Measurements from ENCODE around the gene SP140. TPM values are rescaled to one million over a fixed set of nuclear protein-coding genes. Genes with fewer than 3 reads are reported as not detected.
A peak's percentile ranks its signal among the peaks of the same experiment; 100 is the strongest.

SP140 gene
- total and polyA plus RNA-seq, 2 of the 13 experiments (the other 11 are each of a cell fraction or from before 2014, with no cell fraction given): 0.57 to 0.80 TPM

GRCh38 chr2:230299618-230300017 lies 74.1 kb downstream of the SP140 start:
- Histone ChIP-seq H3K79me2 (ENCODE audit: insufficient read depth, low read length) (no peaks in the 10 kb centered on the region), H3K27me3 (ENCODE audit: control insufficient read depth in 1 of 2, insufficient read depth in 2 of 2, low read length in 2 of 2) (no peaks in the 10 kb centered on the region; a peak in 1 of 5 replicates), H3K9ac (ENCODE audit: insufficient read depth, low read depth, low read length) (no peak overlapping the region), H2AFZ (ENCODE audit: low read length) (no peak overlapping the region), H4K20me1 (ENCODE audit: insufficient read depth, low read length) (no peaks in the 10 kb centered on the region), H3K4me2 (ENCODE audit: low read depth, low read length) (no peak overlapping the region), H3K36me3 (replicated peaks in 1 of 2; ENCODE audit: control insufficient read depth in 1 of 2, insufficient read depth in 2 of 2, low read length in 2 of 2) (no peaks in the 10 kb centered on the region), H3K4me3 (replicated peaks in 1 of 3; ENCODE audit: insufficient read depth in 1 of 3, low read depth in 2 of 3, low read length in 3 of 3) (no peak overlapping the region), H3K27ac (ENCODE audit: extremely low read length, insufficient read depth, low read length) (no peak overlapping the region), H3K9me3 (ENCODE audit: low read length) (no peaks in the 10 kb centered on the region), H3K4me1 (ENCODE audit: insufficient read depth, low read length) (no peaks in the 10 kb centered on the region)
- 11% methylated on average over 2 of the region's 2 CpGs for WGBS (ENCODE audit: low lambda C conversion rate)
- ATAC-seq (no peak), DNase-seq (ENCODE audit: low spot score) (no peak), FAIRE-seq (no peak)
- ChIA-PET CTCF (ENCODE audit: low intra/inter-chr PET ratio, low total read pairs) (no interaction called here), POLR2A (no interaction called here)
- in situ Hi-C loops (cut with HindIII; ENCODE audit: extremely low pct_ligation_motif_present, low pct_unique_long_range_greater_than_20kb): no loop called here
- intact Hi-C loops (cut with micrococcal nuclease; ENCODE audit: unreplicated experiment): no loop called here
- no TSS peak for BruUV-seq (replicated peaks)
- TF ChIP-seq GTF3A (CRISPR knock-in tag; conservative IDR thresholded peaks at IDR 0.05) (no peak), HIVEP1 (CRISPR knock-in tag; IDR thresholded peaks at IDR 0.05) (no peak)

GRCh38 chr2:230305416-230306275 lies 80.1 kb downstream of the SP140 start:
- Histone ChIP-seq H3K36me3 (replicated peaks in 1 of 2; ENCODE audit: control insufficient read depth in 1 of 2, insufficient read depth in 2 of 2, low read length in 2 of 2) (no peaks in the 10 kb centered on the region), H3K9ac (ENCODE audit: insufficient read depth, low read depth, low read length) (no peak overlapping the region), H3K27ac (ENCODE audit: extremely low read length, insufficient read depth, low read length) (no peak overlapping the region), H4K20me1 (ENCODE audit: insufficient read depth, low read length) (no peaks in the 10 kb centered on the region), H3K79me2 (ENCODE audit: insufficient read depth, low read length) (no peaks in the 10 kb centered on the region), H3K27me3 (ENCODE audit: control insufficient read depth in 1 of 2, insufficient read depth in 2 of 2, low read length in 2 of 2) (peaks cover 1 to 39% of the 10 kb centered on the region in 2 experiments; a peak in 4 of 5 replicates), H2AFZ (ENCODE audit: low read length) (no peak overlapping the region), H3K4me3 (replicated peaks in 1 of 3; ENCODE audit: insufficient read depth in 1 of 3, low read depth in 2 of 3, low read length in 3 of 3) (peak overlapping the region in 2 of 3 experiments; percentile 31 to 60; a peak in 4 of 6 replicates), H3K4me2 (ENCODE audit: low read depth, low read length) (peak overlapping the region; percentile 56), H3K4me1 (ENCODE audit: insufficient read depth, low read length) (no peaks in the 10 kb centered on the region), H3K9me3 (ENCODE audit: low read length) (no peaks in the 10 kb centered on the region)
- WGBS (ENCODE audit: low lambda C conversion rate): 19% methylated on average over 18 of the region's 23 CpGs
- FAIRE-seq (no peak), DNase-seq (ENCODE audit: low spot score) (no peak), ATAC-seq (peak; percentile 76)
- BruUV-seq (replicated peaks): no TSS peak
- ChIA-PET CTCF (ENCODE audit: low intra/inter-chr PET ratio, low total read pairs) (no interaction called here), POLR2A (no interaction called here)
- in situ Hi-C loops (cut with HindIII; ENCODE audit: extremely low pct_ligation_motif_present, low pct_unique_long_range_greater_than_20kb): no loop called here
- intact Hi-C loops (cut with micrococcal nuclease; ENCODE audit: unreplicated experiment): no loop called here
- no peak for TF ChIP-seq ZMYM3 (CRISPR knock-in tag; IDR thresholded peaks at IDR 0.05)
- TF ChIP-seq CCAR2 (optimal IDR thresholded peaks at IDR 0.05; ENCODE audit: low read depth, low read length): no peak
- no peak for TF ChIP-seq ARNTL (CRISPR knock-in tag; IDR thresholded peaks at IDR 0.05)
- TF ChIP-seq SALL1 (CRISPR knock-in tag; IDR thresholded peaks at IDR 0.05): peak; percentile 2; the same call in 1 of the 2 replicates
- peak; percentile 78; the same call in 1 of the 2 replicates for TF ChIP-seq EED (CRISPR knock-in tag; IDR thresholded peaks at IDR 0.05)
- TF ChIP-seq XRCC5 (optimal IDR thresholded peaks at IDR 0.05; ENCODE audit: low read length): peak; percentile 33
- 0 out of 2 replicates have a peak, but pooled peaks have one; percentile 15 for TF ChIP-seq TBX2 (CRISPR knock-in tag; IDR thresholded peaks at IDR 0.05; ENCODE audit: borderline replicate concordance)
- TF ChIP-seq, protein P1, sequence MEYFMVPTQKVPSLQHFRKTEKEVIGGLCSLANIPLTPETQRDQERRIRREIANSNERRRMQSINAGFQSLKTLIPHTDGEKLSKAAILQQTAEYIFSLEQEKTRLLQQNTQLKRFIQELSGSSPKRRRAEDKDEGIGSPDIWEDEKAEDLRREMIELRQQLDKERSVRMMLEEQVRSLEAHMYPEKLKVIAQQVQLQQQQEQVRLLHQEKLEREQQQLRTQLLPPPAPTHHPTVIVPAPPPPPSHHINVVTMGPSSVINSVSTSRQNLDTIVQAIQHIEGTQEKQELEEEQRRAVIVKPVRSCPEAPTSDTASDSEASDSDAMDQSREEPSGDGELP (IDR thresholded peaks at IDR 0.05; ENCODE audit: borderline replicate concordance, low read depth): no peak
- no peak for TF ChIP-seq ZNF10 (CRISPR knock-in tag; IDR thresholded peaks at IDR 0.05; ENCODE audit: borderline replicate concordance, low read depth)
- peak; percentile 20; the same call in 1 of the 2 replicates for TF ChIP-seq ZSCAN25 (CRISPR knock-in tag; IDR thresholded peaks at IDR 0.05)
- 0 out of 2 replicates have a peak, but pooled peaks have one; percentile 42 for TF ChIP-seq HNRNPL (IDR thresholded peaks at IDR 0.05; ENCODE audit: low read depth, low read length)
- no peak for TF ChIP-seq KLF6 (CRISPR knock-in tag; IDR thresholded peaks at IDR 0.05)
- TF ChIP-seq, protein P2, sequence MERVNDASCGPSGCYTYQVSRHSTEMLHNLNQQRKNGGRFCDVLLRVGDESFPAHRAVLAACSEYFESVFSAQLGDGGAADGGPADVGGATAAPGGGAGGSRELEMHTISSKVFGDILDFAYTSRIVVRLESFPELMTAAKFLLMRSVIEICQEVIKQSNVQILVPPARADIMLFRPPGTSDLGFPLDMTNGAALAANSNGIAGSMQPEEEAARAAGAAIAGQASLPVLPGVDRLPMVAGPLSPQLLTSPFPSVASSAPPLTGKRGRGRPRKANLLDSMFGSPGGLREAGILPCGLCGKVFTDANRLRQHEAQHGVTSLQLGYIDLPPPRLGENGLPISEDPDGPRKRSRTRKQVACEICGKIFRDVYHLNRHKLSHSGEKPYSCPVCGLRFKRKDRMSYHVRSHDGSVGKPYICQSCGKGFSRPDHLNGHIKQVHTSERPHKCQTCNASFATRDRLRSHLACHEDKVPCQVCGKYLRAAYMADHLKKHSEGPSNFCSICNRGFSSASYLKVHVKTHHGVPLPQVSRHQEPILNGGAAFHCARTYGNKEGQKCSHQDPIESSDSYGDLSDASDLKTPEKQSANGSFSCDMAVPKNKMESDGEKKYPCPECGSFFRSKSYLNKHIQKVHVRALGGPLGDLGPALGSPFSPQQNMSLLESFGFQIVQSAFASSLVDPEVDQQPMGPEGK (CRISPR knock-in tag; IDR thresholded peaks at IDR 0.05): 0 out of 2 replicates have a peak, but pooled peaks have one; percentile 19
